Measurements from ENCODE around the gene THY1.
"Not testable (repeated sequence)": the region's sequence is repeated elsewhere in the genome, so short reads cannot be mapped to it uniquely, and the experiment has no call there.

THY1 gene

GRCh38 chr11:119422809-119423508 lies at the start of gene THY1:
Gene THY1 (minus strand): TSS chr11:119423172. CDS start chr11:119420905, 2,267 bp downstream.
- peak; percentile 82 for DNase-seq (ENCODE audit: low spot score)

- DNase-seq (ENCODE audit: low spot score): no peak
These were observed 49.3 kb upstream of the THY1 start for GRCh38 chr11:119472186-119472855.

DNA sequence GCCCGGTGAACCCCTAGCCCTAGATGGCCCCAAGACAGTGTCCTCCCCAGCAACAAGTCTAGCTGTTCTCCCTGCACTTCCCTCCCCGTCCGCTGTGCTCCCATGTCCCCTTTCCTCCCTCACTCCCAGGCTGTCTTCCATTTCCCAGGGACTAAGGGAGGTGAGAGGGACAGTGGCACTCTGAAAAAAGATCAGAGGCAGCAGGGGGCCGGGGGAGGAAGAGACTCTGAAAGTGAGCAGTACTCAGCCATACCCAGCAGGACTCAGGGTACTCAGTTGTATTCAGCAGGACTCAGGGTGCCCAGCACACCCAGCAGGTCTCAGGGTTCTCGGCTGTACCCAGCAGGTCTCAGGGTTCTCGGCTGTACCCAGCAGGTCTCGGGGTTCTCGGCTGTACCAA lies 48.4 kb upstream of the THY1 start:
- no peak for DNase-seq (ENCODE audit: low spot score)

GRCh38 chr11:119470317-119471291 lies 47.6 kb upstream of the THY1 start:
- DNase-seq (ENCODE audit: low spot score): peak; percentile 65

GRCh38 chr11:119469506-119469905 lies 46.5 kb upstream of the THY1 start:
- DNase-seq (ENCODE audit: low spot score): no peak

DNA sequence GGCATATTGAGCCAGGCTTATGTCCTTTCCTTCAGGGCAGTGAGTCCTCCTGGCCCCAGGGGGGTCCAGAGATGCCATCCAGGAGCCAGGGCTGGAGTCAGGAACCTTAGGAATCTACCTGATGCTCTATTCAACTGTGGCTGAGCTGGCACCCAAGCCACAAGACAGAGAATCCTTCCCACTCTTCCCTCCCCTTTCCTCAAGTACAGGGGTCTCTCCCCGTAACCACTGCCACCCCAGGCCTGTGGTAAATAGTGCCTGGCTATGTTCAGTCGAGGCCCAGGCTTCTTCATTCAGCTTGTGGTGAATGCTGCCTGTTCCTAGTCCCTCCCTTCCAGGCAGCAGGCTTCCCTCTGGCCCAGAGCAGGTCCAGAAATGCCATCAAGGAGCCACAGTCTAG lies 45.5 kb upstream of the THY1 start:
- no peak for DNase-seq (ENCODE audit: low spot score)

GRCh38 chr11:119461229-119461963 lies 38.4 kb upstream of the THY1 start:
- DNase-seq (ENCODE audit: low spot score): no peak

- peak; percentile 76 for DNase-seq (ENCODE audit: low spot score)
These were observed 37.6 kb upstream of the THY1 start for GRCh38 chr11:119460582-119460981.

- DNase-seq (ENCODE audit: low spot score): no peak
These were observed 37.1 kb upstream of the THY1 start for GRCh38 chr11:119460097-119460496.

DNA sequence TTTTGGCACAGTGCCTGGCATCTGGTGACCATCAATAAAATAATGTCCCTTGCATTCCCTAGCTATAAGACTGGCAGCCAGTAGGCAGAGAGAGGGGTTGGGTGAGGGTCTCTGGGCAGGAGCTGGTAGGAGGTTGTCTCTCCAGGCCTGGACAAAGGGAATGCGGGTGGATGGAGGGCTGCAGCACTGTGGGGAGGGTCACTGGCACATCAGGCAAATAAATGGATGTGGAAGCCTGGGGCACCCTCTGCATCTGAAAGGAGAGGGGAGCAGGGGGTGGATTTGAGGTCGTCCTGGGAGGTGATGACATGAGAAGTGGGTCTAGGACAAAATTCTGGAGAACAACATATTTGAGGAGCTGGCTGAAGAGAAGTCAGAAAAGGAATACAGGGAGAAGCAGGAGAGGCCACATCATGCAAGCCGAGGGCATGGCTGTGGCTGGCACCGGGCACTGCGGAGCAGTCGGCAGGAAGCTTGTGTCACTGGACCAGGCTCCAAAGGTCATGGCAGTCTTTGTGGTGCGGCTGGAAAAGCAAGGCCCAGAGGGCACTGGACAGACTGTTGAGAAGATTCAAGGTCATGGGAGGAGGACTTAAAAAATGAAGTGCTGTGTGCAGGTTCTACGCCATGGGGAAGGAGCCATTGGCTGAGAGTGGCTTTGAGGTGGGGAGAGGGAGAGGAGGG lies 36.5 kb upstream of the THY1 start:
- no peak for DNase-seq (ENCODE audit: low spot score)

DNA sequence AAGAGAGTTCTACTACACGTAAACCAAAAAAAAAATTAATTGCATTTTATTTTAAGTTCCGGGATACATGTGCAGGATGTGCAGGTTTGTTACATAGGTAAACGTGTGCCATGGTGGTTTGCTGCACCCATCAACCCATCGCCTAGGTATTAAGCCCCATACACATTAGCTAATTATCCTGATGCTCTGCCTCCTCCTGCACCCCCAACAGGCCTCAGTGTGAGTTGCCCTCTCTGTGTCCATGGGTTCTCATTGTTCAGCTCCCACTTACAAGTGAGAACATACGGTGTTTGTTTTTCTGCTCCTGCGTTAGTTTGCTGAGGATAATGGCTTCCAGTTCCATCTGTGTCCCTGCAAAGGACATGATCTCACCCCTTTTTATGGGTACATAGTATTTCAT lies 32.7 kb upstream of the THY1 start:
- DNase-seq (ENCODE audit: low spot score): not testable (repeated sequence)

DNA sequence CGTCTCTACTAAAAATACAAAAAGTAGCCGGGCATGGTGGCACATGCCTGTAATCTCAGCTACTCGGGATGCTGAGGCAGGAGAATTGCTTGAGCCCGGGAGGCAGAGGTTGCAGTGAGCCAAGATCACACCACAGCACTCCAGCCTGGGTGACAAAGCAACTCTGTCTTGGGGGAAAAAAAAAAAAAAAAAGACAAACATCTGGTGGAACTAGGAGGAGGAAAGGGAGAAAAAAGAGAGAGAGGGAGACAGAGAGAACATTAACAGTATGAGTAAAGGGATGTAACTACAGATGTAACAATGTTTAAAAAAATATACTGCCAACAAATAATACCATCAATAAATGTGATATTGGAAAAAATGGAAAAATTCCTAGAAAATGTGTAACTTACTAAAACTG lies 32.3 kb upstream of the THY1 start:
- DNase-seq (ENCODE audit: low spot score): not testable (repeated sequence)

DNA sequence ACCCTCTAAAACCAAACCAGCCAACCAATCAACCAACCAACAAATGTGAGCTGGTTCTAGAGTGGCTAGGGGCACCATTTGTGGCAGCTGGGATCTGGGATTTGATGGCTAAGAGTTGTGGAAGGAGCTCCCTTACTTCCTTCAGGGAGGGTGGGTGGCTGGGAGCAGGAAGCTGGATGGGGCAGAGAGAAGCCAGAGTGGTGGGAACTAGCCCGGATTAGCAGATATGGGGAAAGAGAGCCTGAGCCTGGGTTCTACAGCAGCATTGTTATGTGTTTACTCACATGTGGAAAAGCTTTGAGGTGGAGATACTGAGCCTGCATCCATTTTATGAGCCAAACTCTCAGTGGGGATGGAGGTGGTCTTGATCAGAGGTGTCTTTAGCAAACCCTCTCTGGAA lies 30.9 kb upstream of the THY1 start:
- DNase-seq (ENCODE audit: low spot score): no peak

DNA sequence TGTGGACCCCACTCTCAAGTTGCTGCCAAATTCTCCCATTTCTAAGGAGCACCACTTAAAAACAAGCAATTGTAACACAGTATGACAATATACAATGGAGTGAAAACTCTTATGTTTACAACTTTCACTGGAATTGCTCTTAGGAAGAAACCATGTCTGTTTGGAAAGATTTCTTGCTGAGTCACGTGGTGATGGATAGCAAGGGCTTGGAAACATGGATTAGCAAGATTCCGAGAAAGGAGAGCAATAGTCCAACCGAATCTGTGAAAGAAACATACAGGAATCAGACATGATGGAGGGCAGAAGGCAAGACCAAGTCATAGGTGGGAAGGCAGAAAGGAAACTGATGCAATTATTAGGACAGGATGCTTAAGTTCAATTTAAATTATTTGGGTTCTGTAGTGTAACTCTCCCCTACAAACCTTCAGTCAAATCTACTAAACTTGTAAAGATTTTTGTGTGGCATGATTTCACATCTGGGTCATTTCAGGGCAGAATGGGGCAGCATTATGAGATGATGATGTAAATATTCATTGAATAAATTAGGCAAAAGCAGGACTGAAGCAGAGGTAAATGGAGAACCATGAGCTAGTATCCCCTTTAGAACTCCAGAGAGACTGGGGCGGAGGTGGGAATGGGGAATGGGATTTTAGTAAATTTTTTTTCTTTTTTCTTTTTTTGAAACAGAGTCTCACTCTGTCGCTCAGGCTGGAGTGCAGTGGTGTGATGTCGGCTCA lies 27.8 kb upstream of the THY1 start:
- no peak for DNase-seq (ENCODE audit: low spot score)

DNA sequence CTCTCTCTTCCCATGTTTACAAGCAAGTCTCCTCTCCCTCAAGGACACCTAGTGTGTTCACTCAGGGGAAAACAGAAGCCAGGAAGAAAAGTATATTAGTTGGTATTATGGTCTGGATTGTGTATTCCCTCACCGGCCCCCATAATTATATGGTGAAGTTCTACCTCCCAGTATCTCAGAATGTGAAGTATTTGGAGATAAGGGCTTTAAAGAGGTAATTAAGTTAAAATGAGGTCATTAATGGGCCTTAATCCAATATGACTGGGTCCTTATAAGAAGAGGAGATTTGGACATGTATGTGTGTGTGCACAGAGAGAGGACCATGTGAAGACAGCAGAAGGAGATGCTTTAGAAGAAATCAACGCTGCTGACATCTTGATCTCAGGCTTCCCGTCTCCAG lies 26.5 kb upstream of the THY1 start:
- no peak for DNase-seq (ENCODE audit: low spot score)

- DNase-seq (ENCODE audit: low spot score): no peak
These were observed 25.4 kb upstream of the THY1 start for GRCh38 chr11:119448380-119448779.

DNA sequence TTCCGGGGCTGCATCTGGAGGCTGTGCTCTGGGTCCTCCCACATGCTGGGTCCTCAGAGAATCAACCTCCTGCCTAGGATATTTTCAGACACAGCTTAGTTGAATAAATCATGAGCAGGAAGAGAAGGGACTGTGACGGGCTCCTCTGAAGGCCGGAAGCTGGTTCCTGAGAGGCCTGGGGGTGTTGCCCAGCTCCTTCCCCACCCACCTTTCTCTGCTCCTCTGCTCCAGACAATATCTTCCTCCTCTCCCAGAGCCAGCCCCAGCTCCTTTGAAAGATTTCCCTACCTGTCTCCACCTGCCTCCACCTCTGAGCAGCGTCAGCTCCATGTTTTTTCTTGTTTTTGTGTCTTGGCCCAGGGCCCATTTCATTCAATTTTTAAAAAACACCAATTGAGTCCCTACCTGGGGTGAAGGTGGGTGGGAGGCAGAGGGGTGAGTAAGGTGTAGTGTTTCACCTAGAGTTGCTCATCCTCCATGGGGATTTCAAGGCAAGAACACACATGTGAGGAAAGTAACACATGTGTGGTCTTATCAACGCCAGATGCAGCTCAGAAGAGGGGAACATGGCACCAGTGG lies 24.8 kb upstream of the THY1 start:
- no peak for DNase-seq (ENCODE audit: low spot score)

DNA sequence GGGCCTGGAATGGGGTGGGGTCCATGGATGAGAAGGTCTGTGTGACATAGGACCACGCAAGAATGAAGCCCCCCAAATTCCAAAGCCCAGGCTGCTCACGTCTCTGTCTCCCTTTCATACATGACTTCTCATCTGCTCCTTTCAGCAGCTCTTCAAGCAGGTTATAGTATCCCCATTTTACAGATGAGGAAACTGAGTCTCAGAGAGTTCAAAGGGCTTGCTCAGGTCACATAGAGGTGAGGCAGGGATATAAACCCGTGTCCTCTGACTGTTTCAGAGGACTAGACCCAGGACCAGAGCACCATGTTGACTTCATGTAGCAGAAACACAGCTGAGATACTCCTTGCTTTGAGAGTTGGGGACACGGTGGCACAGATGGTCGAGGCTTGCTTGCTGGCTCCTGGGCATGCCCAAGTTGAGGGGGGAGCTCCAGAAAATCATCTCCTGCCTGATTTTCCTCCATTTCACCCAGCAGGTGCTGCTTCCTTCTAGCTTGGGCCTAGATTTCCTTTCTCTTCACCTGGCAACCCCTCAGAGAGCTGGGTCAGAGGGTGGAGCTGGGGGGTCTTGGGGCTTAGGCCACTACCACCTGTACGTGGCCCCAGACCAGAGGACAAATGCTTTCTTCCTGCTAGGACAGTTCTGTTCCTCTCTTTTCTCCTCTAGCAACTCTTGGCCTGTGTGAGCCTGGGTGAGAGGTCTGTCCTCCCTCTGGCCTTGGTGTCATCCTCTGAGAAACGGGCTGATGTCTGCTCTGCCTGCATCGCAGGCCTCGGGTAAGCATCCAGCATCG lies 24.1 kb upstream of the THY1 start:
- no peak for DNase-seq (ENCODE audit: low spot score)

- no peak for DNase-seq (ENCODE audit: low spot score)
These were observed 23.5 kb upstream of the THY1 start for GRCh38 chr11:119446434-119446833.
